ENCODE measurements around the gene SSBP3.

SSBP3 gene

DNA sequence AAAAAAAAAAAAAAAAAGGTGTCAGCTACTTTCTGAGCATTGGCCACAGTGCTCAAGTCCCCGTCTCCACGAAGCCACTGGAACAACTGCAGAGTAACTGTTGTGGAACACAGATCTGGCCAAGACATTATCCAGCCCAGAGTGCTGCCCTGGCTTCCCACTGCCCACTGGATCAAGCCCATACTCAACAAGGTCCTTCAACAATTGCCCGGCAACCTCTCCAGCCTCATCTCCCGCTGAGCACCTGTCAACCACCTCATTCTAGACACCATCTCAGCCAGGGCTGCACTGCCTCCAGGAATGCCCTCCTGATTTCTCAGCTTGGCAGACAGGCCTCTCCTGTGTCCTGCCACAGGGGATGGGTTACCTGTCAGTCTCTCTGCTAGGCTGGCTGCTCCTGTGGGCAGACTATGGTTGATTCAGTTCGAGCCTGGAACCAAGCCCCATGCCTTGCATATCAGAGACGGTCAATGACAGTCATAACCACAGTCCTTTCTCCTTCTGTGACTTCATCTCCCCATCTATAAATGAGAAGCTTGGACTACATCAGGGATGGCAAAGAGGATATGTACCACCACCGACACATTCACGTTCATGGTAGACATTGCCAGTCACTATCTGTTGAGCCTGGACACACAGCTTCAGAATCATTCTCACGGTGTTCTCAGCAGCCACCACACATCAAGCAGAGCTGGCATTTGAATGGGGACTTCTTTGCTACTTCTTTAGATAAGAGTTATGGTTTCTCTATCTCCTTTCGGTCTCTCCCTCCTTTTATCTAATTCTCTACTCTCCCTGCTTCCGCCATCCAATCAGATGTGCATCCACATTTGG lies 129.4 kb downstream of the SSBP3 start:
- TF ChIP-seq CTCF (IDR thresholded peaks at IDR 0.05; ENCODE audit: insufficient read depth, low read length), result no peak
- TF ChIP-seq POLR2AphosphoS5 (IDR thresholded peaks at IDR 0.05; ENCODE audit: low read depth), result no peak
- TF ChIP-seq, protein P1, sequence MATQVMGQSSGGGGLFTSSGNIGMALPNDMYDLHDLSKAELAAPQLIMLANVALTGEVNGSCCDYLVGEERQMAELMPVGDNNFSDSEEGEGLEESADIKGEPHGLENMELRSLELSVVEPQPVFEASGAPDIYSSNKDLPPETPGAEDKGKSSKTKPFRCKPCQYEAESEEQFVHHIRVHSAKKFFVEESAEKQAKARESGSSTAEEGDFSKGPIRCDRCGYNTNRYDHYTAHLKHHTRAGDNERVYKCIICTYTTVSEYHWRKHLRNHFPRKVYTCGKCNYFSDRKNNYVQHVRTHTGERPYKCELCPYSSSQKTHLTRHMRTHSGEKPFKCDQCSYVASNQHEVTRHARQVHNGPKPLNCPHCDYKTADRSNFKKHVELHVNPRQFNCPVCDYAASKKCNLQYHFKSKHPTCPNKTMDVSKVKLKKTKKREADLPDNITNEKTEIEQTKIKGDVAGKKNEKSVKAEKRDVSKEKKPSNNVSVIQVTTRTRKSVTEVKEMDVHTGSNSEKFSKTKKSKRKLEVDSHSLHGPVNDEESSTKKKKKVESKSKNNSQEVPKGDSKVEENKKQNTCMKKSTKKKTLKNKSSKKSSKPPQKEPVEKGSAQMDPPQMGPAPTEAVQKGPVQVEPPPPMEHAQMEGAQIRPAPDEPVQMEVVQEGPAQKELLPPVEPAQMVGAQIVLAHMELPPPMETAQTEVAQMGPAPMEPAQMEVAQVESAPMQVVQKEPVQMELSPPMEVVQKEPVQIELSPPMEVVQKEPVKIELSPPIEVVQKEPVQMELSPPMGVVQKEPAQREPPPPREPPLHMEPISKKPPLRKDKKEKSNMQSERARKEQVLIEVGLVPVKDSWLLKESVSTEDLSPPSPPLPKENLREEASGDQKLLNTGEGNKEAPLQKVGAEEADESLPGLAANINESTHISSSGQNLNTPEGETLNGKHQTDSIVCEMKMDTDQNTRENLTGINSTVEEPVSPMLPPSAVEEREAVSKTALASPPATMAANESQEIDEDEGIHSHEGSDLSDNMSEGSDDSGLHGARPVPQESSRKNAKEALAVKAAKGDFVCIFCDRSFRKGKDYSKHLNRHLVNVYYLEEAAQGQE (IDR thresholded peaks at IDR 0.05; ENCODE audit: insufficient replicate concordance, low read depth), result no peak
- no peak for TF ChIP-seq GABPA (IDR thresholded peaks at IDR 0.05; ENCODE audit: low read depth)
- no peak for TF ChIP-seq SPI1 (IDR thresholded peaks at IDR 0.05; ENCODE audit: borderline replicate concordance, low read depth)
- Histone ChIP-seq H3K27me3 (ENCODE audit: insufficient read depth, poor library complexity, severe bottlenecking) (no peaks in the 10 kb centered on the region), H3K27ac (replicated peaks) (no peak overlapping the region), H3K4me3 (replicated peaks; ENCODE audit: insufficient read depth, low read length) (no peak overlapping the region)
- no peak for DNase-seq (ENCODE audit: low read depth in 1 of 2, low spot score in 1 of 2)

GRCh38 chr1:54275349-54275748 lies 130.8 kb downstream of the SSBP3 start:
- Histone ChIP-seq H3K4me3 (replicated peaks; ENCODE audit: insufficient read depth, low read length) (no peak overlapping the region), H3K27me3 (ENCODE audit: insufficient read depth, poor library complexity, severe bottlenecking) (no peaks in the 10 kb centered on the region), H3K27ac (replicated peaks) (no peak overlapping the region)
- TF ChIP-seq GABPA (IDR thresholded peaks at IDR 0.05; ENCODE audit: low read depth) (no peak), CTCF (IDR thresholded peaks at IDR 0.05; ENCODE audit: insufficient read depth, low read length) (no peak), POLR2AphosphoS5 (IDR thresholded peaks at IDR 0.05; ENCODE audit: low read depth) (no peak), SPI1 (IDR thresholded peaks at IDR 0.05; ENCODE audit: borderline replicate concordance, low read depth) (no peak)
- TF ChIP-seq, protein P1 (IDR thresholded peaks at IDR 0.05; ENCODE audit: insufficient replicate concordance, low read depth), result no peak
- no peak for DNase-seq (ENCODE audit: low read depth in 1 of 2, low spot score in 1 of 2)

DNA sequence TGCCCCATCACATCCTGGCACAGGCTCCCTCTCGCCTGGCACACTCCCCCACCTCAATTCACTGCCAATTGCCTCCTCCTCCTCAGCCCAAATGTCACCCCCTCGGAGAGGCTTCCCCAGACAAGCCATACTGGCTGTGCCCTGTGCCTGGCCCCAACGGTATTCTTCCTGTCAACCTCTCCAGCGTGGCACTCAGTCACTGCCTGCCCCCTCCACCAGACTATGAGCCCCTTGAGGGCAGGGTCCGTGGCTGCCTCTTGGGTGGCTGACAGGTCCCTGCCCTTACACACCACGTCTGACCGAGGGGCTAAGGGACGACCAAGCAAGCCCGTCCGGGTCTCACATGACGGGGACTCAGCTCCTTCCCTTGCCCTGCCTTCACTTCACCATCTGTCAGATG lies 131.3 kb downstream of the SSBP3 start:
- TF ChIP-seq GABPA (IDR thresholded peaks at IDR 0.05; ENCODE audit: low read depth) (no peak), CTCF (IDR thresholded peaks at IDR 0.05; ENCODE audit: insufficient read depth, low read length) (no peak), POLR2AphosphoS5 (IDR thresholded peaks at IDR 0.05; ENCODE audit: low read depth) (no peak), SPI1 (IDR thresholded peaks at IDR 0.05; ENCODE audit: borderline replicate concordance, low read depth) (no peak)
- TF ChIP-seq, protein P1 (IDR thresholded peaks at IDR 0.05; ENCODE audit: insufficient replicate concordance, low read depth), result no peak
- Histone ChIP-seq H3K27me3 (ENCODE audit: insufficient read depth, poor library complexity, severe bottlenecking) (no peaks in the 10 kb centered on the region), H3K27ac (replicated peaks) (no peak overlapping the region), H3K4me3 (replicated peaks; ENCODE audit: insufficient read depth, low read length) (no peak overlapping the region)
- DNase-seq (ENCODE audit: low read depth in 1 of 2, low spot score in 1 of 2), result no peak

Data from HL-60 (cell line).